Measurements from ENCODE around the gene RAMP1. TPM values are rescaled to one million over a fixed set of nuclear protein-coding genes. Genes with fewer than 3 reads are reported as not detected.
"Not testable (repeated sequence)": the region's sequence is repeated elsewhere in the genome, so short reads cannot be mapped to it uniquely, and the experiment has no call there.

Gene RAMP1
- total RNA-seq, result 1.6 TPM

GRCh38 chr2:237859533-237860272, at the start of gene RAMP1:
RAMP1 (plus strand) TSS chr2:237859623; CDS start chr2:237859676, 53 bp downstream.
- peak in 1 of 3 donors; percentile 23 for DNase-seq (ENCODE audit: low read depth in 2 of 3, low spot score in 2 of 3)

- no peak for DNase-seq (ENCODE audit: low read depth in 2 of 3, low spot score in 2 of 3)
Observed at GRCh38 chr2:237815637-237816036, 43.8 kb upstream of the RAMP1 start.

GRCh38 chr2:237816531-237816930, 42.9 kb upstream of the RAMP1 start:
- DNase-seq (ENCODE audit: low read depth in 2 of 3, low spot score in 2 of 3), result no peak

- peak in 1 of 3 donors; percentile 6 for DNase-seq (ENCODE audit: low read depth in 2 of 3, low spot score in 2 of 3)
Observed at GRCh38 chr2:237818066-237818473, 41.4 kb upstream of the RAMP1 start.

GRCh38 chr2:237819231-237819630, 40.2 kb upstream of the RAMP1 start:
- no peak for DNase-seq (ENCODE audit: low read depth in 2 of 3, low spot score in 2 of 3)

GRCh38 chr2:237820421-237820820, 39.0 kb upstream of the RAMP1 start:
- DNase-seq (ENCODE audit: low read depth in 2 of 3, low spot score in 2 of 3), result no peak

- DNase-seq (ENCODE audit: low read depth in 2 of 3, low spot score in 2 of 3), result no peak
Observed at GRCh38 chr2:237823544-237823943, 35.9 kb upstream of the RAMP1 start.

GRCh38 chr2:237824085-237824484, 35.3 kb upstream of the RAMP1 start:
- DNase-seq (ENCODE audit: low read depth in 2 of 3, low spot score in 2 of 3), result no peak

- no peak for DNase-seq (ENCODE audit: low read depth in 2 of 3, low spot score in 2 of 3)
Observed at GRCh38 chr2:237827421-237827987, 31.9 kb upstream of the RAMP1 start.

- DNase-seq (ENCODE audit: low read depth in 2 of 3, low spot score in 2 of 3), result no peak
Observed at GRCh38 chr2:237830522-237830921, 28.9 kb upstream of the RAMP1 start.

- no peak for DNase-seq (ENCODE audit: low read depth in 2 of 3, low spot score in 2 of 3)
Observed at GRCh38 chr2:237833546-237833945, 25.9 kb upstream of the RAMP1 start.

GRCh38 chr2:237835372-237835771, 24.1 kb upstream of the RAMP1 start:
- DNase-seq (ENCODE audit: low read depth in 2 of 3, low spot score in 2 of 3), result no peak

- DNase-seq (ENCODE audit: low read depth in 2 of 3, low spot score in 2 of 3), result no peak
Observed at GRCh38 chr2:237841051-237841450, 18.4 kb upstream of the RAMP1 start.

GRCh38 chr2:237848940-237849339, 10.5 kb upstream of the RAMP1 start:
- DNase-seq (ENCODE audit: low read depth in 2 of 3, low spot score in 2 of 3), result not testable (repeated sequence)

- no peak for DNase-seq (ENCODE audit: low read depth in 2 of 3, low spot score in 2 of 3)
Observed at GRCh38 chr2:237854295-237854694, 5.1 kb upstream of the RAMP1 start.

GRCh38 chr2:237857791-237858190, 1.6 kb upstream of the RAMP1 start:
- no peak for DNase-seq (ENCODE audit: low read depth in 2 of 3, low spot score in 2 of 3)

- DNase-seq (ENCODE audit: low read depth in 2 of 3, low spot score in 2 of 3), result peak in 2 of 3 donors; percentile 61 to 85
Observed at GRCh38 chr2:237858294-237859081, 935 bp upstream of the RAMP1 start.

- DNase-seq (ENCODE audit: low read depth in 2 of 3, low spot score in 2 of 3), result no peak
Observed at GRCh38 chr2:237859082-237859433, 365 bp upstream of the RAMP1 start.

GRCh38 chr2:237860273-237860935, 981 bp downstream of the RAMP1 start:
- DNase-seq (ENCODE audit: low read depth in 2 of 3, low spot score in 2 of 3), result no peak

GRCh38 chr2:237861875-237862527, 2.6 kb downstream of the RAMP1 start:
- DNase-seq (ENCODE audit: low read depth in 2 of 3, low spot score in 2 of 3), result no peak

- DNase-seq (ENCODE audit: low read depth in 2 of 3, low spot score in 2 of 3), result no peak
Observed at GRCh38 chr2:237862528-237862895, 3.1 kb downstream of the RAMP1 start.

Measured in hematopoietic multipotent progenitor cell (in vitro differentiated cells).